PFSK-1 (cell line): ENCODE measurements around the gene GRK4.

Source experiments
- POLR2AphosphoS5 ChIP-seq: IDR thresholded peaks from 2 replicates; pipeline ENCODE4 v1.6.1; 2012; ENCODE audit warnings: low read depth, mild to moderate bottlenecking, control low read depth, low read length, moderate library complexity
- REST ChIP-seq, 2 experiments: IDR thresholded peaks; 2 replicates each; pipeline versions ENCODE4 v1.6.1 to v1.8.0; 2011 to 2012; ENCODE audit warnings: low read depth in 2 of 2, low read length in 2 of 2, control low read depth in 1 of 2, inconsistent platforms in 1 of 2, mild to moderate bottlenecking in 1 of 2, moderate library complexity in 1 of 2; ENCODE audit not compliant: insufficient read depth in 1 of 2
- TAF1 ChIP-seq: IDR thresholded peaks from 2 replicates; pipeline ENCODE4 v1.6.1; 2012; ENCODE audit warnings: low read length, control low read depth, borderline replicate concordance; ENCODE audit not compliant: insufficient read depth

GRCh38 chr4:3035674-3036073, 72.3 kb downstream of the GRK4 start:
- TF ChIP-seq POLR2AphosphoS5, result no peak
- no peak for TF ChIP-seq TAF1
- TF ChIP-seq REST (IDR thresholded peaks at IDR 0.05; ENCODE audit: insufficient read depth in 1 of 2, low read depth in 2 of 2, low read length in 2 of 2), result no peak
